ENCODE results near the gene ZNF791. TPM values are rescaled to one million over a fixed set of nuclear protein-coding genes. Genes with fewer than 3 reads are reported as not detected.
"Not testable (repeated sequence)": the region's sequence is repeated elsewhere in the genome, so short reads cannot be mapped to it uniquely, and the experiment has no call there.

ZNF791 gene
- total and polyA plus RNA-seq, 9 donors, result 13.6 to 44.3 (median 34.0) TPM

- 80 to 86% (median 86%) methylated on average over 12 of the region's 12 CpGs for WGBS, 3 donors
- DNase-seq, result peak in 1 of 5 donors; percentile 31
- no peaks in the 10 kb centered on the region for H3K4me1 ChIP-seq (ENCODE audit: insufficient read depth)
- H3K9me3 ChIP-seq, result no peaks in the 10 kb centered on the region
- H3K27me3 ChIP-seq, result no peaks in the 10 kb centered on the region
- H3K4me3 ChIP-seq, result no peak overlapping the region
- no peak for TF ChIP-seq CTCF (IDR thresholded peaks at IDR 0.05)
- TF ChIP-seq POLR2A (IDR thresholded peaks at IDR 0.05), result no peak
- TF ChIP-seq EP300 (IDR thresholded peaks at IDR 0.05), result no peak
- no peak overlapping the region for H3K27ac ChIP-seq
- intact Hi-C loops (cut with DNase I), result loop anchor here in 1 of 4 donors (10.0 kb wide), 1 partner anchor 102 kb away; no protein-coding TSS in a partner anchor
- no peaks in the 10 kb centered on the region for H3K36me3 ChIP-seq
These were observed 66.2 kb downstream of the ZNF791 start for GRCh38 chr19:12676928-12677327.

- H3K36me3 ChIP-seq; H3K4me1 ChIP-seq (ENCODE audit: insufficient read depth); H3K4me3 ChIP-seq; H3K27ac ChIP-seq; H3K9me3 ChIP-seq; H3K27me3 ChIP-seq; DNase-seq: not testable (repeated sequence)
- intact Hi-C loops (cut with DNase I), result loop anchor here in 1 of 4 donors (10.0 kb wide), 1 partner anchor 103 kb away; no protein-coding TSS in a partner anchor
- 91 to 94% (median 93%) methylated on average over 5 of the region's 5 CpGs for WGBS, 3 donors
These were observed 67.3 kb downstream of the ZNF791 start for GRCh38 chr19:12678039-12678438.

GRCh38 chr19:12680034-12680433 is 69.3 kb downstream of the ZNF791 start:
- intact Hi-C loops (cut with DNase I), result no loop called here

GRCh38 chr19:12681074-12681987 is 70.6 kb downstream of the ZNF791 start, which contains the start of gene DHPS:
TSS of gene DHPS (minus strand) at chr19:12681880. CDS start at chr19:12681766, 114 bp downstream.
- DNase-seq, result peak; percentile 87 to 94 (median 91)
- Histone ChIP-seq H3K27ac (peak within 1 kb of the TSS; percentile 81 to 96), H3K36me3 (no peaks in the 10 kb centered on the region), H3K4me1 (ENCODE audit: insufficient read depth) (no peaks in the 10 kb centered on the region), H3K27me3 (no peaks in the 10 kb centered on the region), H3K4me3 (peak within 1 kb of the TSS; percentile 96), H3K9me3 (no peaks in the 10 kb centered on the region)
- intact Hi-C loops (cut with DNase I), result no loop called here
- TF ChIP-seq EP300 (IDR thresholded peaks at IDR 0.05) (no peak), POLR2A (IDR thresholded peaks at IDR 0.05) (peak; percentile 55), CTCF (IDR thresholded peaks at IDR 0.05) (no peak)
- WGBS, 3 donors, result 0 to 1% (median 0%) methylated on average over 67 to 68 of the region's 68 CpGs

More at GRCh38 chr19:12680034-12680433, 69.3 kb downstream of the ZNF791 start:
- WGBS, 3 donors, result 78 to 89% (median 82%) methylated on average over 9 of the region's 9 CpGs
- H3K27ac ChIP-seq, result no peak overlapping the region
- DNase-seq, result peak in 1 of 5 donors; percentile 22
- H3K36me3 ChIP-seq, result no peaks in the 10 kb centered on the region
- H3K9me3 ChIP-seq, result no peaks in the 10 kb centered on the region
- TF ChIP-seq POLR2A (IDR thresholded peaks at IDR 0.05) (no peak), CTCF (IDR thresholded peaks at IDR 0.05) (no peak), EP300 (IDR thresholded peaks at IDR 0.05) (no peak)
- no peaks in the 10 kb centered on the region for H3K27me3 ChIP-seq
- H3K4me3 ChIP-seq, result no peak overlapping the region
- H3K4me1 ChIP-seq (ENCODE audit: insufficient read depth), result no peaks in the 10 kb centered on the region

Other genes with a start within 250 kb of the ZNF791 start
- 10 to 100 TPM in 3 of 7 donors, 1 to 10 TPM in 4; 2.4 to 18.9 (median 9.4) TPM for gene ZNF442, start 245.2 kb upstream of the ZNF791 start, total RNA-seq
- 1 to 10 TPM; 3.6 to 4.3 TPM for gene ZNF442, start 245.2 kb upstream of the ZNF791 start, polyA plus RNA-seq
- gene ZNF799, start 209.6 kb upstream of the ZNF791 start, total RNA-seq, result 1 to 10 TPM; 3.2 to 7.0 (median 5.1) TPM
- gene ZNF799, start 209.6 kb upstream of the ZNF791 start, polyA plus RNA-seq, result 1 to 10 TPM; 4.0 to 5.1 TPM
- 1 to 10 TPM; 2.1 to 5.7 (median 4.4) TPM for gene ZNF443, start 169.9 kb upstream of the ZNF791 start, total RNA-seq
- 1 to 10 TPM; 2.7 to 3.3 TPM for gene ZNF443, start 169.9 kb upstream of the ZNF791 start, polyA plus RNA-seq
- gene ZNF709, start 126.1 kb upstream of the ZNF791 start, total RNA-seq, result 1 to 10 TPM; 3.9 to 9.7 (median 7.6) TPM
- gene ZNF709, start 126.1 kb upstream of the ZNF791 start, polyA plus RNA-seq, result 1 to 10 TPM; 2.5 to 3.0 TPM
- gene ZNF564, start 59.4 kb upstream of the ZNF791 start, total RNA-seq, result 10 to 100 TPM in 6 of 7 donors, 1 to 10 TPM in 1; 7.9 to 23.2 (median 16.6) TPM
- 1 to 10 TPM; 7.2 to 8.8 TPM for gene ZNF564, start 59.4 kb upstream of the ZNF791 start, polyA plus RNA-seq
- 10 to 100 TPM in 1 of 7 donors, 1 to 10 TPM in 6; 5.3 to 12.5 (median 7.2) TPM for gene ZNF490, start 107 bp upstream of the ZNF791 start, total RNA-seq
- 1 to 10 TPM in 1 of 2 donors, under 1 TPM in 1; 0.98 to 3.7 TPM for gene ZNF490, start 107 bp upstream of the ZNF791 start, polyA plus RNA-seq
- 10 to 100 TPM; 17.8 to 63.7 (median 49.8) TPM for gene MAN2B1, start 55.8 kb downstream of the ZNF791 start, total RNA-seq
- 10 to 100 TPM; 23.5 to 35.0 TPM for gene MAN2B1, start 55.8 kb downstream of the ZNF791 start, polyA plus RNA-seq
- 10 to 100 TPM; 10.5 to 15.1 (median 11.9) TPM for gene WDR83, start 55.9 kb downstream of the ZNF791 start, total RNA-seq
- gene WDR83, start 55.9 kb downstream of the ZNF791 start, polyA plus RNA-seq, result 10 to 100 TPM in 1 of 2 donors, 1 to 10 TPM in 1; 2.8 to 16.3 TPM
- gene DHPS, start 71.0 kb downstream of the ZNF791 start, total RNA-seq, result 100 to 1,000 TPM in 1 of 7 donors, 10 to 100 TPM in 6; 63.7 to 147 (median 89.7) TPM
- gene DHPS, start 71.0 kb downstream of the ZNF791 start, polyA plus RNA-seq, result 10 to 100 TPM; 72.8 to 92.7 TPM
- gene GNG14, start 77.1 kb downstream of the ZNF791 start, total RNA-seq, result not detected
- gene GNG14, start 77.1 kb downstream of the ZNF791 start, polyA plus RNA-seq, result not detected
- gene FBXW9, start 85.7 kb downstream of the ZNF791 start, total RNA-seq, result 10 to 100 TPM in 1 of 7 donors, 1 to 10 TPM in 6; 3.5 to 14.8 (median 5.2) TPM
- gene FBXW9, start 85.7 kb downstream of the ZNF791 start, polyA plus RNA-seq, result 1 to 10 TPM in 1 of 2 donors, under 1 TPM in 1; 0.37 to 6.8 TPM
- 100 to 1,000 TPM in 2 of 7 donors, 10 to 100 TPM in 5; 42.1 to 109 (median 89.9) TPM for gene TNPO2, start 113.0 kb downstream of the ZNF791 start, total RNA-seq
- 10 to 100 TPM; 41.5 to 51.6 TPM for gene TNPO2, start 113.0 kb downstream of the ZNF791 start, polyA plus RNA-seq
- 100 to 1,000 TPM; 134 to 476 (median 186) TPM for gene TRIR, start 123.8 kb downstream of the ZNF791 start, total RNA-seq
- gene TRIR, start 123.8 kb downstream of the ZNF791 start, polyA plus RNA-seq, result 100 to 1,000 TPM; 243 to 288 TPM
- 10 to 100 TPM; 26.2 to 59.0 (median 47.7) TPM for gene GET3, start 126.6 kb downstream of the ZNF791 start, total RNA-seq
- gene GET3, start 126.6 kb downstream of the ZNF791 start, polyA plus RNA-seq, result 10 to 100 TPM; 42.6 to 68.1 TPM
- gene BEST2, start 140.9 kb downstream of the ZNF791 start, total RNA-seq, result not detected
- not detected for gene BEST2, start 140.9 kb downstream of the ZNF791 start, polyA plus RNA-seq
- gene HOOK2, start 164.6 kb downstream of the ZNF791 start, total RNA-seq, result 10 to 100 TPM; 24.9 to 52.2 (median 27.9) TPM
- gene HOOK2, start 164.6 kb downstream of the ZNF791 start, polyA plus RNA-seq, result 10 to 100 TPM; 12.2 to 23.5 TPM
- gene JUNB, start 180.6 kb downstream of the ZNF791 start, total RNA-seq, result 1,000 to 10,000 TPM in 2 of 7 donors, 100 to 1,000 TPM in 5; 154 to 3,039 (median 413) TPM
- 100 to 1,000 TPM in 1 of 2 donors, 1 to 10 TPM in 1; 6.8 to 570 TPM for gene JUNB, start 180.6 kb downstream of the ZNF791 start, polyA plus RNA-seq
- gene PRDX2, start 190.9 kb downstream of the ZNF791 start, total RNA-seq, result 100 to 1,000 TPM; 191 to 321 (median 263) TPM
- gene PRDX2, start 190.9 kb downstream of the ZNF791 start, polyA plus RNA-seq, result 100 to 1,000 TPM in 1 of 2 donors, 10 to 100 TPM in 1; 98.3 to 237 TPM
- 1 to 10 TPM in 5 of 7 donors, under 1 TPM in 1, not detected in 1; 0.71 to 5.4 (median 2.6) TPM for gene THSD8, start 191.1 kb downstream of the ZNF791 start, total RNA-seq
- 1 to 10 TPM; 1.4 to 7.2 TPM for gene THSD8, start 191.1 kb downstream of the ZNF791 start, polyA plus RNA-seq
- gene RNASEH2A, start 195.7 kb downstream of the ZNF791 start, total RNA-seq, result 10 to 100 TPM in 1 of 7 donors, 1 to 10 TPM in 6; 1.2 to 12.2 (median 7.7) TPM
- gene RNASEH2A, start 195.7 kb downstream of the ZNF791 start, polyA plus RNA-seq, result 1 to 10 TPM; 1.6 to 8.0 TPM
- not detected for gene RTBDN, start 223.7 kb downstream of the ZNF791 start, total RNA-seq
- not detected for gene RTBDN, start 223.7 kb downstream of the ZNF791 start, polyA plus RNA-seq
- gene MAST1, start 227.6 kb downstream of the ZNF791 start, total RNA-seq, result 1 to 10 TPM in 4 of 7 donors, under 1 TPM in 3; 0.25 to 1.4 (median 1.1) TPM
- gene MAST1, start 227.6 kb downstream of the ZNF791 start, polyA plus RNA-seq, result 1 to 10 TPM in 1 of 2 donors, under 1 TPM in 1; 0.40 to 2.4 TPM